ENCODE data around the gene PIGX.

Gene PIGX

GRCh38 chr3:196765454-196765853 lies 53.3 kb downstream of the PIGX start:
- peaks cover 24% of the 10 kb centered on the region for H3K4me1 Mint-ChIP-seq (ENCODE audit: low read depth)
- H3K36me3 Mint-ChIP-seq: peaks cover 9% of the 10 kb centered on the region
- H3K27me3 Mint-ChIP-seq: no peaks in the 10 kb centered on the region
- H3K4me3 Mint-ChIP-seq: no peak overlapping the region
- no peaks in the 10 kb centered on the region for H3K9me3 Mint-ChIP-seq (ENCODE audit: low read depth)
- peak overlapping the region; percentile 5 for H3K27ac Mint-ChIP-seq

- H3K4me1 Mint-ChIP-seq (ENCODE audit: low read depth): peaks cover 58% of the 10 kb centered on the region
- no peaks in the 10 kb centered on the region for H3K27me3 Mint-ChIP-seq
- H3K27ac Mint-ChIP-seq: peak overlapping the region; percentile 34
- no peak overlapping the region for H3K4me3 Mint-ChIP-seq
- no peaks in the 10 kb centered on the region for H3K9me3 Mint-ChIP-seq (ENCODE audit: low read depth)
- peaks cover 6% of the 10 kb centered on the region for H3K36me3 Mint-ChIP-seq
These were observed 58.9 kb downstream of the PIGX start for GRCh38 chr3:196771067-196771466.

- H3K36me3 Mint-ChIP-seq: peaks cover 9% of the 10 kb centered on the region
- H3K27ac Mint-ChIP-seq: peak overlapping the region; percentile 76
- H3K4me1 Mint-ChIP-seq (ENCODE audit: low read depth): peaks cover 63% of the 10 kb centered on the region
- no peaks in the 10 kb centered on the region for H3K27me3 Mint-ChIP-seq
- peak overlapping the region; percentile 24 for H3K4me3 Mint-ChIP-seq
- H3K9me3 Mint-ChIP-seq (ENCODE audit: low read depth): no peaks in the 10 kb centered on the region
These were observed 59.9 kb downstream of the PIGX start for GRCh38 chr3:196772102-196772501.

- Mint-ChIP-seq H3K27ac (no peak overlapping the region), H3K36me3 (peaks cover 9% of the 10 kb centered on the region), H3K4me3 (no peak overlapping the region), H3K27me3 (no peaks in the 10 kb centered on the region), H3K9me3 (ENCODE audit: low read depth) (no peaks in the 10 kb centered on the region), H3K4me1 (ENCODE audit: low read depth) (peaks cover 67% of the 10 kb centered on the region)
These were observed 60.7 kb downstream of the PIGX start for GRCh38 chr3:196772897-196773296.

- H3K27ac Mint-ChIP-seq: peak overlapping the region; percentile 51
- peaks cover 14% of the 10 kb centered on the region for H3K36me3 Mint-ChIP-seq
- peaks cover 78% of the 10 kb centered on the region for H3K4me1 Mint-ChIP-seq (ENCODE audit: low read depth)
- no peak overlapping the region for H3K4me3 Mint-ChIP-seq
- no peaks in the 10 kb centered on the region for H3K27me3 Mint-ChIP-seq
- H3K9me3 Mint-ChIP-seq (ENCODE audit: low read depth): no peaks in the 10 kb centered on the region
These were observed 62.1 kb downstream of the PIGX start for GRCh38 chr3:196774191-196774820.

DNA sequence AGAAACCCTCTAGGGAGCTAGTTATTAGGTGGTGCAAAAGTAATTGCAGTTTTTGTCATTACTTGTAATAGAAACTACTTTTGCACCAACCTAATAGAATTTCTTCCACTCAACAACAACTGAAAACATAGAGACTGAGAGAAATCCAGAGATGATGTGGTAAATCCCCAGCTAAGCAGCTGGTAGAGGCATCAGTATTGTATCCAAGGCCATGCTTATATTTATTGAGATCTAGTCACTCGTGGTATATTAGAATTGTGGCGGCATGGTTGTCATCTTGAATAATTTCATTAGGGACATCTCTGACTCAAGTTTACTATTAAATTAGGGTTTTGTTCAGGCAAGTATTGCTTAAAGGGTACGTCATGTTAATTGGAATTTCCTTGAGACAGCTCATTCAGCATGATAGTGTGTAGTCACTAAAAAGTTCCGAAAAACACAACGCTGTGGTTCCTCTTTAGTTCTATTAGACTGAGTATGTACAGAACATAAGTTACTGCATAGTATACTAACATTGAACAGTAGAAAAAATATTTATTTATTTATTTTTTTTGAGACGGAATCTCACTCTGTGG lies 62.8 kb downstream of the PIGX start:
- peaks cover 78% of the 10 kb centered on the region for H3K4me1 Mint-ChIP-seq (ENCODE audit: low read depth)
- H3K36me3 Mint-ChIP-seq: peaks cover 14% of the 10 kb centered on the region
- no peaks in the 10 kb centered on the region for H3K27me3 Mint-ChIP-seq
- no peak overlapping the region for H3K4me3 Mint-ChIP-seq
- H3K9me3 Mint-ChIP-seq (ENCODE audit: low read depth): no peaks in the 10 kb centered on the region
- H3K27ac Mint-ChIP-seq: peak overlapping the region; percentile 36

DNA sequence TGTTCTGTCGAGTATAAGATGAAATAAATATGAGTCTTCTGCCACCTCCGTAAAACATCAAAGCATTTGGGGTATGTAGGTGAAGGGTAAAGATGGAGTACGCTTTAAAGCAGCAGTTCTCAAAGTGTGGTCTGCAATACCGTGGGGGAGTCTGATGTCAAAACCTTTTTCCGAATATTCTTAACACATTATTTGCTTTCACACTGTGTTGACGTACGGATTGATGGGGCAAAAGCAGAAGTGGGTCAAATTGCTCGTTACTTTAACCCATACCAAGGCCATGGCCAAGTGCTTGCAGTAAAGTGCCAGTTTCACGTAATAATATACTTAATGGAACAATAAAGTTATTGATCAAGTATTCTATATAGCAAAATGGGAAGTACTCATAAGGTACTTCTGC lies 63.8 kb downstream of the PIGX start:
- peaks cover 79% of the 10 kb centered on the region for H3K4me1 Mint-ChIP-seq (ENCODE audit: low read depth)
- no peak overlapping the region for H3K4me3 Mint-ChIP-seq
- H3K36me3 Mint-ChIP-seq: peaks cover 17% of the 10 kb centered on the region
- peak overlapping the region; percentile 9 for H3K27ac Mint-ChIP-seq
- H3K9me3 Mint-ChIP-seq (ENCODE audit: low read depth): no peaks in the 10 kb centered on the region
- no peaks in the 10 kb centered on the region for H3K27me3 Mint-ChIP-seq

DNA sequence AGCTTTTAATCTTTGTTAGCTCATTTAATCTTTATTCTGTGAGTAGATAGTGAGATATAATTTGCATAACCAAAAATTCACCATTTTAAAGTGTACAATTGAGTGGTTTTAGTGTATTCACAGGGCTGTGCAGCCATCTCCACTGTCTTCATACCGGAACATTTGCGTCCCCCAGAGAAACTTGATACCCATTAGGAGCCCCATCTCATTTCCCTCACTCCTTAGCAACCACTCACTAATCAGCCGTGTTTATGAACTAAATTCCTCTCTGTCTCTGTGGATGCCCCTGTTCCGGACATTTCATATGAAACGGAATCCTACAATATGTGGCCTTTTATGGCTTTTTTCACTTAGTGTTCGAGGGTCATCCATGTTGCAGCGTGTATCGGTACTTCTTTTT lies 65.7 kb downstream of the PIGX start:
- H3K4me1 Mint-ChIP-seq (ENCODE audit: low read depth): peaks cover 65% of the 10 kb centered on the region
- H3K9me3 Mint-ChIP-seq (ENCODE audit: low read depth): no peaks in the 10 kb centered on the region
- H3K36me3 Mint-ChIP-seq: peaks cover 15% of the 10 kb centered on the region
- no peak overlapping the region for H3K4me3 Mint-ChIP-seq
- no peaks in the 10 kb centered on the region for H3K27me3 Mint-ChIP-seq
- H3K27ac Mint-ChIP-seq: no peak overlapping the region

DNA sequence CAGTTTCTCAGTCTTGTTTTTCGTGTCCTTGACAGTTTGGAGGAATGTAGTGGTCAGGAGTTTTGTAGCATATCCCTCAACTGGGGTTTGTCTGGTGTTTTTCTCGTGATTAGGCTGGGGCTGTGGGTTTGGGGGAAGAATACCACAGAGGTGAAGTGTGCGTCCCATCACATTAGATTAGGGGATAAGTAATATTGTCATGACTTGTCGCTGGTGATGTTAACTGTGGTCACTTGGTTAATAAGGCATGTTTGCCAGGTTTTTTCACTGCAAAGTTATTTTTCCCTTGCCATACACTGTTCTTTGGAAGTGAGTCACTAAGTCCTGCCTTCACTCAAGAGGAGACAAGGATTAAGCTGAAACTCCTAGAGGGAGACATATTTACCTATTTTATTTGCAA lies 66.6 kb downstream of the PIGX start:
- no peak overlapping the region for H3K4me3 Mint-ChIP-seq
- no peaks in the 10 kb centered on the region for H3K27me3 Mint-ChIP-seq
- no peaks in the 10 kb centered on the region for H3K9me3 Mint-ChIP-seq (ENCODE audit: low read depth)
- peaks cover 61% of the 10 kb centered on the region for H3K4me1 Mint-ChIP-seq (ENCODE audit: low read depth)
- peak overlapping the region; percentile 70 for H3K27ac Mint-ChIP-seq
- peaks cover 15% of the 10 kb centered on the region for H3K36me3 Mint-ChIP-seq

DNA sequence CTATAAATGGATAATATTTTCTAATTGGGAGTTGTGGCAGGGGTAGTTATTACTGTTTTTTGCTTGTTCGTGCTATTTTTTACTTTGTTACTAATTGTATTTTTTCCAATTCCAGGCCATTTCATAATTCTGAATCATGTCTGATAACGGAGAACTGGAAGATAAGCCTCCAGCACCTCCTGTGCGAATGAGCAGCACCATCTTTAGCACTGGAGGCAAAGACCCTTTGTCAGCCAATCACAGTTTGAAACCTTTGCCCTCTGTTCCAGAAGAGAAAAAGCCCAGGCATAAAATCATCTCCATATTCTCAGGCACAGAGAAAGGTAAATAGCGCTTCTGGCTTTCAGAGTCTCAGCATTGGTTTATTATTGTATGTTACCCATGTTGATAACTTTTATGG lies 70.3 kb downstream of the PIGX start:
- Mint-ChIP-seq H3K27me3 (no peaks in the 10 kb centered on the region), H3K27ac (no peak overlapping the region), H3K36me3 (peaks cover 20% of the 10 kb centered on the region), H3K4me3 (no peak overlapping the region), H3K9me3 (ENCODE audit: low read depth) (no peaks in the 10 kb centered on the region), H3K4me1 (ENCODE audit: low read depth) (peaks cover 40% of the 10 kb centered on the region)
